Panc1 (cell line): ENCODE data around the gene GOLPH3. TPM values are rescaled to one million over a fixed set of nuclear protein-coding genes. Genes with fewer than 3 reads are reported as not detected.

Experiments used
- ATAC-seq: fragments of 200-7000 bp; cut with Tn5 transposase; 2 replicates; pipeline ENCODE4 v1.9.1; 2020; ENCODE audit warnings: mild to moderate bottlenecking, moderate library complexity
- BruUV-seq: library from RNA; stranded (reverse); fragments of 400-500 nt; replicated peaks from 2 replicates; lab custom pipeline; 2021; lab: Mats Ljungman, UMichigan
- CTCF ChIA-PET: fragments of 300-600 bp; sonication (Branson Sonifier 250); formaldehyde crosslinking; loops from one replicate; lab custom pipeline; 2022; ENCODE audit warnings: antibody characterized with exemption; lab: Charles Lee
- POLR2A ChIA-PET: fragments of 300-600 bp; sonication (Branson Sonifier 250); formaldehyde crosslinking; loops from one replicate; lab custom pipeline; 2022; ENCODE audit warnings: antibody characterized with exemption; lab: Charles Lee
- DNase-seq: peaks from one replicate; pipeline ENCODE4 v3.0.0-alpha.2; 2010; ENCODE audit warnings: low read depth, low spot score
- H3K27ac ChIP-seq: 2 replicates; pipeline ENCODE4 v1.5.1; 2011; ENCODE audit warnings: mild to moderate bottlenecking, low read length, inconsistent platforms
- H3K27me3 ChIP-seq: fragments of 200-500 bp; sonication (Bioruptor generic); 2 replicates; pipeline ENCODE4 v1.6.0; 2014; ENCODE audit warnings: low read length, inconsistent platforms; ENCODE audit not compliant: control insufficient read depth, insufficient read depth
- H3K36me3 ChIP-seq: fragments of 200-500 bp; sonication (Bioruptor generic); 2 replicates; pipeline ENCODE4 v1.5.1; 2014; ENCODE audit warnings: inconsistent platforms, mild to moderate bottlenecking, low read length, moderate library complexity; ENCODE audit not compliant: control insufficient read depth, insufficient read depth
- H3K4me1 ChIP-seq: 2 replicates; pipeline ENCODE4 v1.5.1; 2011; ENCODE audit warnings: inconsistent platforms, mild to moderate bottlenecking, low read length, moderate library complexity; ENCODE audit not compliant: control insufficient read depth, insufficient read depth
- H3K4me3 ChIP-seq, 2 experiments: 2 replicates each; pipeline ENCODE4 v1.5.1; 2011 to 2012; ENCODE audit warnings: low read depth in 2 of 2, low read length in 2 of 2, mild to moderate bottlenecking in 2 of 2, inconsistent platforms in 1 of 2, moderate library complexity in 1 of 2
- H3K9me3 ChIP-seq: fragments of 200-500 bp; sonication (Bioruptor generic); 2 replicates; pipeline ENCODE4 v1.5.1; 2014; ENCODE audit warnings: low read depth, mild to moderate bottlenecking, inconsistent platforms, low read length, moderate library complexity; ENCODE audit not compliant: control insufficient read depth, insufficient read depth
- CTCF ChIP-seq: fragments of 450-650 bp; IDR thresholded peaks from 2 replicates; pipeline ENCODE4 v1.5.1; 2017; ENCODE audit warnings: mild to moderate bottlenecking
- POLR2AphosphoS5 ChIP-seq: IDR thresholded peaks from 2 replicates; pipeline ENCODE4 v1.6.1; 2012; ENCODE audit warnings: mild to moderate bottlenecking, low read depth, low read length, moderate library complexity
- REST ChIP-seq, 2 experiments: IDR thresholded peaks; 2 replicates each; pipeline ENCODE4 v1.6.1; 2011 to 2012; ENCODE audit warnings: low read depth in 2 of 2, control low read depth in 1 of 2, low read length in 1 of 2, mild to moderate bottlenecking in 1 of 2, moderate library complexity in 1 of 2; ENCODE audit not compliant: insufficient read depth in 1 of 2
- SIN3A ChIP-seq: IDR thresholded peaks from 2 replicates; pipeline ENCODE4 v1.6.1; 2012; ENCODE audit warnings: low read depth, mild to moderate bottlenecking, low read length, moderate library complexity, borderline replicate concordance; ENCODE audit not compliant: insufficient read depth
- TCF7L2 ChIP-seq: IDR thresholded peaks from 2 replicates; pipeline ENCODE4 v1.6.1; 2011; ENCODE audit warnings: mild to moderate bottlenecking, low read depth, low read length, inconsistent platforms
- in situ Hi-C: cut with HindIII; loops from 2 replicates; pipeline ENCODE4 v1.10.0; 2016; ENCODE audit warnings: low sequenced_read_pairs, low pct_unique_long_range_greater_than_20kb
- intact Hi-C: fragments of 100-400 bp; cut with micrococcal nuclease; formaldehyde crosslinking; loops from one replicate; pipeline ENCODE4 v1.10.0; 2022; ENCODE audit not compliant: unreplicated experiment
- total RNA-seq: library from RNA; stranded (reverse); gene quantifications from one replicate; pipeline ENCODE4 v1.2.1, GENCODE V29; 2021; ENCODE audit not compliant: unreplicated experiment

The GOLPH3 gene
- total RNA-seq, 1 experiment from 2014 or later = 89.7 TPM

- ChIA-PET CTCF (no interaction called here), POLR2A (no interaction called here)
- in situ Hi-C loops = no loop called here
- TF ChIP-seq POLR2AphosphoS5 = no peak
- no peak for TF ChIP-seq CTCF
- no peak for TF ChIP-seq SIN3A
- no peak for TF ChIP-seq REST (IDR thresholded peaks at IDR 0.05; ENCODE audit: insufficient read depth in 1 of 2, low read depth in 2 of 2, low read length in 1 of 2)
- no peak for TF ChIP-seq TCF7L2
- H3K27me3 ChIP-seq = no peaks in the 10 kb centered on the region
- no TSS peak for BruUV-seq
- no peak overlapping the region for H3K27ac ChIP-seq
- no peak for DNase-seq
- intact Hi-C loops = no loop called here
- no peak for ATAC-seq
- H3K36me3 ChIP-seq = no peaks in the 10 kb centered on the region
- no peaks in the 10 kb centered on the region for H3K4me1 ChIP-seq
- no peak overlapping the region for H3K4me3 ChIP-seq
- no peaks in the 10 kb centered on the region for H3K9me3 ChIP-seq
Measured at GRCh38 chr5:32207355-32207634, 33.2 kb upstream of the GOLPH3 start.

GRCh38 chr5:32206509-32207354 lies 32.6 kb upstream of the GOLPH3 start:
- no TSS peak for BruUV-seq
- no peak overlapping the region for H3K4me3 ChIP-seq
- CTCF ChIA-PET = no interaction called here
- POLR2A ChIA-PET = no interaction called here
- H3K36me3 ChIP-seq = no peaks in the 10 kb centered on the region
- H3K27me3 ChIP-seq = no peaks in the 10 kb centered on the region
- in situ Hi-C loops = no loop called here
- intact Hi-C loops = no loop called here
- H3K27ac ChIP-seq = no peak overlapping the region
- no peaks in the 10 kb centered on the region for H3K4me1 ChIP-seq
- ATAC-seq (no peak), DNase-seq (no peak)
- no peak for TF ChIP-seq REST (IDR thresholded peaks at IDR 0.05; ENCODE audit: insufficient read depth in 1 of 2, low read depth in 2 of 2, low read length in 1 of 2)
- TF ChIP-seq SIN3A = no peak
- TF ChIP-seq TCF7L2 = no peak
- no peak for TF ChIP-seq CTCF
- no peak for TF ChIP-seq POLR2AphosphoS5
- no peaks in the 10 kb centered on the region for H3K9me3 ChIP-seq
